Fibroblast of peridontal ligament (primary cell): ENCODE data around the gene SOX6.
A peak's percentile ranks its signal among the peaks of the same experiment; 100 is the strongest.

Experiments used
- DNase-seq: peaks from one replicate; pipeline ENCODE4 v3.0.0-alpha.2; 2010; ENCODE audit errors: extremely low read depth

Gene SOX6

DNA sequence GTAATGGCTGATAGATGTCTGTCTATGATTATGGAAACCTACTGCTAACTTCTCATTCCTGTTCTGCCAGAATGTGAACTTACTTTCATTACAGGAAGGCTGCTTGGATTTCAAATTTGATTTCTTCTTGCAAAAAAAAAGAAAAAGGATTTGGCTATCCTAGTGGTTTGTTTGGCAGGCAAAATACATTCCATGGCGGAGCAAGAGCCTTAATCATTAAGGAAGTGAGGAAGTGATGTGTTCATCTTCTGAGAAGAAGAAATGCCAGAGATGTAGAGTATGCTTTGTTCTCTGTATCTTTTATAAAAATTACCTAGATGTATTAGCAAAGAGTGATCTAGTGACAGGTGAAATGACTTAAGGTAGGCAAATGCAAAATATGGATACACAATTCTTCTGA is 356.3 kb downstream of the SOX6 start:
- peak; percentile 88 for DNase-seq

DNA sequence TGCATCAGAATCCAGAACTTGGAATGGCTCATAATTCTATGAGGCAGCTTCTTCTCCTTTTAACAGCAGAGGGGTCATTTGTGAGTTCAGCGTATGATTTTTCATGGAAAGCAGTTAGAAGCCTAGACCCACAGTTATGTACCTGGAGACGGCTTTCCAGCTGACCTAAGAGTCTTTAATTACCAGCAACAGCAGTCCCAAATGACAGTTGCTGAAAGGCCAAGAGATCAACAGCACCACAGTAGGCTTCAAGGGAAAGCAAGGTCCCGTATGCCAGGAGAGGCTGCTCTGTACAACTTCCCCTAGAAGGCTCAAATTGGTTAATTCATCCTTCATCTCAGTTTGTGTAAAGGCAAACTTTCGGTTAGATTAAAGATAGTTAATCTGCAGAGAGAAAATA is 363.0 kb downstream of the SOX6 start:
- no peak for DNase-seq

DNA sequence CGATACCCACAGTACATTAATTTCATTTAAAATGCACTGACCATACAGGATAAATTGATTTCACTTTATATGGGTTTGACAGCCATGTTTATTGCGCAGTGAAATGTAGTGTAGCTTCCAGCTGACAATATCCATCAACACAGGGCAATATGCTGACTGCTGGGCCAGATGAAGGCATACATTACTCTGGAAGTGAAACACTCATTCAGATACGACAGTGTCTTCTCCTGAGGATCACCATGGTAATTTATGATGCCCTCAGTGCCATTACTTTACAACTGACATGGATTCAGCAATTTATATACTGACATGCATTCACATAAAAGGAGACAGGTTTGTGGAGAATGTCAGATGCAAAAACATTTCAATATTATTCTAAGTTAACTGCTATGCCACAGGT is 365.1 kb downstream of the SOX6 start:
- DNase-seq: no peak

DNA sequence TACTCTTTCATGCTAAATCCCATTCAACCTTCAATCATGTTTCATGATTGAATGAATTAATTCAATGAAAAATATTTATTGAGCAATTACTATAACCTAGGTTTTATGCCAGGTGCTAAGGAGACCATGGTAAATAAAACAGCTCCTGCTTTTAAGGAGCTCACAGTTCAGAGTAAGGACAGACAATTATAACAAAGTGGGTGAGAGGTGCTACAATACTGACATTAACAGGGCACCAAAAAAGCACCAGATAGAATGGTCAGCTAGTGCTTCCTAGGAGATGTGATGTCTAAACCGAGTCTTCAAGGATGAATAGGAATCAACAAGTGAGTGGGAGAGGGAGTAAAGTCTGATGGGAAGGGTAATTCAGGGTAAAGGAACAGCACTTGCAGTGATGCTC is 366.7 kb downstream of the SOX6 start:
- DNase-seq: no peak

DNA sequence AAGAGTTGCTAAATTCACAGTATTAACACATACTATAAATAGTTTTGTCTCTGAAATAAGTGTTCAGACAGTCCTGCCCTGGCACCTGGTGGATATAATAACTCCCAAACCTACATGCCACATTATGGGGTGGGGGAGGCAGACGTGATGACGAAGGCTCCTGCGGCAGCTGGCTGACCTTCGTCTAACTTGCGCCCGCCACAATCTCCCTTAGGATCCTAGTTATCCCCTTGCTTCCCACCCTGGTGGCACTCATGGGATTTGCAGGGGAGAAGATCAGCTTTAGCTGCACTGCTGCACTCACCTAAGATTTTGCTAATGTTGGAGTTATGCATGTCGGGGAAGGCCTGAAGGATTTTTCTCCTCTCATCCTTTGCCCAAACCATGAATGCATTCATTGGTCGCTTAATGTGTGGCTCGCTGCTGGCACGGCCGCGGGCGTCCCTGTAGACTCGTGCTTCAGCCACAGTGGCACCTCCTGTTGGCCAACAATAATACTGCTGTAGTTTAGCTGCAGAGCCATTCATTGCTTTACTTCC is 367.6 kb downstream of the SOX6 start:
- no peak for DNase-seq

DNA sequence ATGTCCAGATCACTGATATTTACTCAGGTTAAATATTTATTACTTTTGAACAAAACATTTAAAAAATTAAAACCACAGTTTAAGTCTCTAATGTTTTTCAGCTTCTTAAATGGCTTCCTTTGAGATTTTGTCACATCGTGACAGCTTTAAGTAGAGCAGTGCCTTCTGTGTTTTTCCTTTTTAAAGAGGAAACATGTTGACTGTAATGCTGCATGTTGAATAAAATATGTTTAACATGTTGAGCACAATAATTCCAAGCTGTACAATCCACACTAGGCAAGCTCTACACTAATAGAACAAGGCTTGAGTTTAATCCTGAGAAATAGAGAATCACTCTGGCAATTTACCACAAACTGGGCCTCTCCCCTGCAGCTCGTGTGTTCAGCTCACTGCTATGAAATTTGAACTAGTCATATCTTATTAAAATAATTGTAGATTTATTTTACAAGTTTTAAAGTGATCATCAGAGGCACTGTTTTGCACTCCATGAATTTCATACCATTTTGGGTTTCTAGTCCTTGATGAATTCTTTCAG is 368.3 kb downstream of the SOX6 start:
- DNase-seq: no peak

DNA sequence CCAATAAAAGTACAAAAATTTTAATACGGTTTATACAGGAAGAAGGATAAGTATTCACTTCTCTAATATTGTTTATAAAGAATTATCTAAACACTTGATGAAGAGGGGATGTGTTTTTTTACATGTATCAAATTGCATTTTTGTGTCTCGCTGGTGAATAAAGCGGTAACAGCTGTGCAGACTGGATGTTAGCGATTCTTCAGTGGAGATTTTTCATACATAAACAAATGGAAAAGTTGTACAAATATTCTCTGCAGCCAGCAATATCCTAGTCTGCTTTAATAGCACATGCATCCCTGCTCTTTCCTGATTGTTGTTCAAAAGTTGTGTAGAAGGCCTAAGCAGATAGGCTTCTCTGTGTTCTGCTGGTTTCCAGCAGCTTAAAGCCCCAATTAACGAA is 369.3 kb downstream of the SOX6 start:
- DNase-seq: no peak

DNA sequence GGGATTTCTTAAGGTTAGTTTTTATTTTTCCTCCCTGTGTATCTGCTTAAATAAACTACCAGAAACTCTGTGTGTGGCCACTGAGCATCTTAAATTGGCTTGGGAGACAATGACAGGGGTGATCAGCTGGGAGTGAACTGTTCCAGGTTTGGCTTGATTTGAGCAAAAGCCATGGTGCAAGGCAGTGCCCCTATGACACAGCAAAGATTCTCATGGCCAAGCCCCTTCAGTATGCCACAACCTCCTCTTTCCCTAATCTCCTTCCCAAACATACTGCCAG is 370.5 kb downstream of the SOX6 start:
- DNase-seq: no peak

DNA sequence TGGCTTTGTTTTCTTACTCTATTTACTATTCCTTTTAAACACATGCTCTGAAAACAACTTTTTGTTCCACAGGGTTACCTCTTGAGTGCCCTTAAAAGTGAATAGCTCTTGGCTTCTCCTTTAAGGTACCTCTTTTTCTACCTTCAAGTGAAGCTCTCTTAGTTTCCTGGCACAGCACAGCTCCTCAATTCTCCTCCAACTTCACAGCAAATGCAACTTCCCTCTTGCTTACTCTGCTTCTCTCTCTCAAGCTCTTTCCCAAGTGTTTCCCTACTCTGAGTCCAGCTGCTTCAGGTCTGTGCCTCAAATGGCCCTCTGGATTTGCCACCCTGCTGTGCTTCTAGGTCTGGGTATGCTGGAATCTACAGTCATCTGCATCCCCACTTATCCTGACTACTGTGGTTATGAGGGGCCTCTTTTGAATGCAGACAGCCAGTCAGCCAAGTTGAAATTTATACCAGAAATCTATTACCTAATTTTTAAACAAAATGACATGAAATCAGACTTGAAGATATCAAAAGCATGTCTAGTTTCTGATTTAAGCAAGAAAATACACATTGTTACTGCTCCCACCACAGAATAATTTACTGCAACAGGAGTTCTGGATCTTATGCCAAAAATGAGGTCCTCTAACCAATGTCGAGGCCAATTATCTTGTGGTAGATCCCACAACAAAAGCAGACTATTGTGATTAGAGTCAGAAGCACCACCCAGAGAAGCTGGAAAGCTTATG is 371.1 kb downstream of the SOX6 start:
- DNase-seq: peak; percentile 68

DNA sequence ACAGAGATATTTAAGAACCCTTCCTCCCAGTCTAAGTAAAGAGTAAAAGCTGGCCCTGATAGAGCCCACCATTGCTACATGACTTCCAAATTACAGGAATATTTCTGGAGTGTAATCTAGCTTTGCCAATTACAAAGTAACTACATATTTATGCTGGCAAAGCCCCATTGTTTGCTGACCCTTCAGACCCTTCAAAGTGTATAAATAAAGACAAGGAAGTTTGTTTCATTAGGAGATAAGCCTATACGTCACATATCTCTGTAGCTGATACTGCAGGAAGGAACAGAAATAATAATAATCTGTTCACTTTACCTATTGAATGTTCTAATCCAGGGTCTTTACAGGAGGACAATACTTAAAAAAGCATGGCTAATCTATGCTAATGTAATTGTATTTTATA is 375.1 kb downstream of the SOX6 start:
- DNase-seq: no peak

DNA sequence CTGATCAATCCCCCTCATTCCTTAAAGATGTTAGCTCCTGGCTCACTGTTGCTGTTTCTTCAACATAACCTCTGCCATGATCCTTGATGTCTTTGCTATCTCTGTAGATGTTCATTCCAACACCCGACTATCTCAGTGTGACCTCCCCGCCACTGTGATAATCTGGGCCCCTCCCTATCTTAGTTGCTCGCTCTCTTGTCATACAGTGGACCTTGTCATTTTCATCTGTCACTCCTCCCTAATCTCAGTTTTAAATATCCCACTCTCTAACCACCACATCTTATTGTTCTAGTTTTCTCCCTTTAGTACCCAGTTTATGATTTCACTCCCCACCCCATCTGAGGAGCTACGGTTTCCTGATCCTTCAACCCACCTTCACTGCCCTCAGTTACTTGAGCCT is 379.2 kb downstream of the SOX6 start:
- no peak for DNase-seq

DNA sequence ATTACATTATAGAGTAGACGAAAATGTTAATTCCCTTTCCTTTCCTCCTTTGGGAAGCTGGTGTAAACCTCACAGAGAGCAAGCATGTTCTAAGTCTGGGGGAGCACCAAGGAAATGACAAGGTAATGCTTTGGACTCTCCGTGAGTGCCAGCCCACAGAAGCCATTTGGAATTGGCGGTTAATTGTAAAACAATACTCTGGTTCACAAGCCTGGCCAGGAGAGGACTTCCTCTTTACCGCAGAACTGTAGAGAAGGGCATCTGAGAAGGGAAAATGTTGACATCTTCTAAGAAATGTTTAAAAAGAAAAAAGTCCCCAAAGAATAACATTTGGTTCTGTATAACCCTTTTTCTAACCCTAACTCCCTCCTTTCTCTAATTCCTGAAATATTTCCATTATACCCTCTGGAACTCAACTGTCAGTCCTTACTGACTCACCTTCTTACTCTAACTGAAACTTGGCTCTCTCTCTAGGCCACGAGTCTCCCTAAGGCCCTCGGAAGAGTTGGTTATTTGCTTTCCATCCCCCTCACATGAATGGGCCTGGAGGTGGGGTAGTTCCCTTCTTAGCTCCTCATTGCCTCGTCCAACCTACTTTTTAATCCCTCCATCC is 379.8 kb downstream of the SOX6 start:
- peak; percentile 72 for DNase-seq

DNA sequence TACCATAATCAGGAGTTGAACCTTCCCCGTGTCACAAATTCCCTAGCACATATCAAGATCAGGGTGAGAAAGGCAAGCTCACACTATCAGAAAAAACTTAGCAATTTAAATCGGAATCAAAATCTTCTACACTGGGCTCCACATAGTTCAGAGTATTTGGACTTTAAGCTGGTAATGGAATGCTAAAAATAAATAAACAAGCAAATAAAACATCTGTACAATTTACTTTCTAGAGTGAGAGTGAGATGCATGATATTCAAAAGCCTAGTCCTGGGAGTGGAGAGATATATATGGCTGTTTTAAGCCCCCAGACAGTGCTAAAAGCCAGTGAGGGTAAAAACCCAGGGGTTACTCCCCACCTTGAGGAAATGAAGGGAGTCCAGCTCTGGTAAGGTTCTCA is 380.6 kb downstream of the SOX6 start:
- DNase-seq: no peak

DNA sequence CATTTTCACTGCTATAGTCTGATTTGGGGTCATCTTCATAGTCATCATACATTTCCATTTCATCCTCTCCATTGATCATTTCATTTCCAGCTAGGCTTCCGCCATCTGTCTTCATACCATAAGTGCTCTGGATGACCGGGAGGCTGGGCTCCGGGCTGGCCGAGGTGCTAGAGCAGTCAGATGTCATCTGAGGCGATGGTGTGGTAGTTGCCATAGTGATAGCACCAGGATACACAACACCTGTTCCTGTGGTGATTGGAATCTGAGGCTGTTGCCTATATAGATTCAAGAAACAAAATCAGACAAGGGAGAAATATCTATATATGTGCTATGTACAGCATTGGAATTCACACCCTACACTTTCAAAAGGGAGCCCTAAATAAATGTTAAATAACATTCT is 383.5 kb downstream of the SOX6 start:
- DNase-seq: no peak

DNA sequence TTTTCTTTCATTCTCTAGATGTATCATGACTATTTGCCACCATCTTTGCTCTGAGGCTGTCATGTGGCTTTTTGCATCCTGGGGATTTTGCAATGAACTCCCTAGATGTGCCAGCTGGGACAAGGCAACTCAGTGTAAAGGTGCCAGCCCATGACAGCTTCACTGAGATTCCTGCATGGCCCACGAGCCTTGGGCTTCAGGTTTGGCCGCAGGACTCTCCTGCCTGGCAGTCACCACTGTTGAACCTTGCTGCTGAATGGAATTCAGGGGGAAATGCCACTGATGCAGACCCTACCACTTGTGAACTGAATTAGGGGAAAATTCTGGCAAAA is 385.2 kb downstream of the SOX6 start:
- no peak for DNase-seq

DNA sequence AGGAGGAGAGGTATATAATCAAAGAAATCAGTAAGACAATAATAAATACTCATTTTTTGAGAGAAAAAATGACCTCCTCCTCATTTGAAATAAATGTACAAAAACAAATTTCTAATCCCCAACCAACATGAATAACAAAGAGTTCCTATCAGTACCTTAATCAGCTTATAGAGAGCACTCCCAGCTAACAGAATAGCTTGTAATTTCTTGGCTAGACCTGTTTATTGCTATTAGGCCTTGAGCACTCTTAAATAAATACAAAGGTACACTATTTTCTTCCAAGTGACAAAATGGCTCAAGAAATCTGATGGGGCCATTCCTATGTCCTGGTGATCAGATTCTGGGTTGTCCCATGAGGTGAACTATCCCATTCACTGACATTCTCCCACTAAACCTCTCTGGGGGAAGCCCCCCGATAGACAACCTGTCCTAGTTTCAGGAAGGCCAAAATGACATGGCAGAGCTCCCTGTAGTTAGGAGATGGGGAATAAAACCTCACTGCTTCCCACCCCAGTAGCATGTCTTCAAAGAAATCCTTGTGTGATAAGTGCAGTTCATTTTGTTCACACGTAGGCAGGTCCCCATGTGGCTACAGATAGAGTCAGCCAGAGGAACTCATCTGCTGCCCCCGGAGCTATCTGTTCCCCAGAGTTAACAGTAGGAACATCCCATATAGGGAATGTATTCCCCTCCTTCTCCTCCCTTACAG is 385.7 kb downstream of the SOX6 start:
- DNase-seq: no peak

DNA sequence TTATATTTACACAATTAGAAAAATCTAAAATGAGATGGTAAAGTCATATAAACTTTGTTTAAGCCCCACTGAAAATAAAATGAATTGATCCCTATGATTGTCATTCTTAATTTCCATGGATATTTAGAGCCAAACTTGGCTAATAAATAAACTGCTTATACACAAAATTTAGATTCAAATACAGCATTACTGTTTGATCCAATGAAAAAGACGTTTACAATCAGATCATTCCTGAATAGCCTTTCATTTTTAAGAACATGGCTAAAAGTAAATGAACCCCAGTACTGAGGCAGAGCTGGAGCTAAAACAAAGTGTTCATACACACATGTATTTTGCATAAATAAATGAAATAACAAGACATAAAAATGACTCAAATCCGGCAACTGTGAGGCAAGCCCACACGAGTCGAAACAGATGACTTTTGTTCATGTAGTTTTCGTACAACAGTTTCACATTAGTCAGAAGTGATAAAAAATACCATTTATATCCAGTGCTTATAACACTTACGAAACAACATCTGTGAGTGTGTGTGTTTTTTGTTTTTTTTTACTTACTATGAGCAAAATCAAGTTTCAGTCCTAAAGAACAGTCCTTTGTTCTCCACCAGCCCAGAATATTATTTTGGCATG is 386.5 kb downstream of the SOX6 start:
- peak; percentile 73 for DNase-seq

DNA sequence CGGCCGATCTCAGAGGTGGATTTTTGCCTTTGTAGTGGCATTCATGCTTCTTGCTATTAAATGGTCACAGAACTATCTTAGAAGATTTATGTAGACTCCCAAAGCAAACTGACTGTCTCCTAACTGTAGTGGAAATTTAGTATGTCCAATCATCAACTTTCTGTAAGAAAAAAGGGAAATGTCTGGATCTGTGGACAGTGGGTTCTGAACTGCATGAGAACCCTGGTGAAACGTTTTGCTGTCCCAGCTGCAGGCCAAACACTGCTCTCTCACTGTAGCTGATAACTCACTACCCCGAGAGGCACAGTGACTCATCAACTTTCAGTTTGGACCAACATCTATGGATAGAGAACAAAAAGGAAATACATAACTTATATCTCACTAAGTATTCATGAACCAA is 387.1 kb downstream of the SOX6 start:
- peak; percentile 90 for DNase-seq

DNA sequence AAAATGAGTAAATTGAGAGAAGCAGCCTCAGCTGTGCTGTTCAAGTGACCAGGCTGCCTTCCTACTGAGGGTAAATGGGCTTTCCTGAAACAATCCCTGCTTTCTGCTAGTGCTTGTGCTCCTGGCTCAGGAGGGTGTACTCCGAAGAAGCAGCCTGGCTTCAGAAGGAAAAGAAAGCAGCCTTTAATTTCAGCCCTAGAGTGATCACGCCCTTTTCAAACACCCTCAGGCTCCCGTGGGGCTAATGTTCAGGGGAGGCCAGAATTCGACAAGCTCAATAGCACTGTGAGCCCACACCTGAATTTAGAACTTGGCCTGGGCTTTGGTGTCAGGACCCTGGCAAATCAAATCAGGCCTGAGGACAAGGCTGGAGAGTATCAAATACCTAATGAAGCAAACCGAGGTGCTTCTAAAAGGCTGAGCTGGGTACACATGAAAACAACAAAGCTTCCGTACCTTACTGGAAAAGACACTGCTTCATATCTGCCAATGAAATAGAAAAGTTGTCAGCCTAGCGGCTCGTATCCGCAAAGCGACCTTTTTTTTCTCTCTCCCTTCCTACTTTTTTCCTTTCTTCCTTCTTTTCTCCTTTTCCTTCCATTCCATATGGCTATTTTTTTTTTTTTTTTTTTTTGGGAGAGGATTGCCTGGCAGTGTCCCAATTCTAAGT is 387.8 kb downstream of the SOX6 start:
- no peak for DNase-seq

DNA sequence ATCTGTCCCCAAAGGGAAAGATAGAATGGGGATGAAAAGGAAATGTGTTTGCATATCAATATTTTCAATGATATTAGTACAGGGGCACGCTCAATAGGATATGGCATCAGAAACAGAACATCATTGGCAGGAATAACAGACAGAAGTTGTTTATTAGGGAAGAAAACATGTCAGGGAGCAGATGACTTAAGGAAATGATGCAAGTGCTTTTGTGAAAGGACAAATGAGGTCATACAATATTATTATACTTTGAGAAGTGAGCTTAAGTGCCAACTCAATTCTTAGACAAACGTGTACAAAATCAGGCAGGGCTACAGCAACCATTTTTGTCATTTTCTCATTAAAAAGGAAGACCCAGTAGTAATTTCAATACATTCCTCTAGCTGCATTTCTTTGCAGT is 388.4 kb downstream of the SOX6 start:
- DNase-seq: peak; percentile 75

DNA sequence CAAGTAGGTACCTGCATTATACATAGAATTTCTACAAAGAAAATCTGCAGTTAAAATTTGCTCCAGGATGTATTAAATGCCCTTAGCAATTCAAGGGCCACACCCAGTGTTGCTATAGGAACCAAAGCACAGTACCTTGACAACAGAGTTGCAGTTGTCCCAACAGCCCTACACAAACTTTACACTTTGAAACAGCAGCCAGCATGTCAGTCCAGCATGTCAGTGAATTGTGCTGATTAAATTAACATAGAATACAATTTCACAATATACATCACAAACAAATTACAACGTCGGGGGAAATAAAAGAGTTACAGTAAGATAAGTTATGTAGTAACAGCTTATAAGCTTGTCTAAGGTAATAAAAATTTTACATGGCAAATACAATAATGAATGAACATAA is 389.2 kb downstream of the SOX6 start:
- no peak for DNase-seq
